Measurements from ENCODE around the gene CLEC18C.
"Not testable (repeated sequence)": the region's sequence is repeated elsewhere in the genome, so short reads cannot be mapped to it uniquely, and the experiment has no call there.

Gene CLEC18C

GRCh38 chr16:70218586-70218985 is 45.0 kb downstream of the CLEC18C start:
- DNase-seq: not testable (repeated sequence)

GRCh38 chr16:70222574-70222973 is 49.0 kb downstream of the CLEC18C start:
- DNase-seq: not testable (repeated sequence)

GRCh38 chr16:70223216-70223615 is 49.6 kb downstream of the CLEC18C start:
- DNase-seq: not testable (repeated sequence)

- DNase-seq: not testable (repeated sequence)
Observed at GRCh38 chr16:70223971-70224513, 50.5 kb downstream of the CLEC18C start.

- not testable (repeated sequence) for DNase-seq
Observed at GRCh38 chr16:70224645-70225044, 51.1 kb downstream of the CLEC18C start.

GRCh38 chr16:70225430-70225829 is 51.8 kb downstream of the CLEC18C start:
- not testable (repeated sequence) for DNase-seq

- DNase-seq: not testable (repeated sequence)
Observed at GRCh38 chr16:70226024-70226423, 52.4 kb downstream of the CLEC18C start.

GRCh38 chr16:70231831-70232230 is 58.2 kb downstream of the CLEC18C start:
- DNase-seq: not testable (repeated sequence)
